HCT116 (cell line): ENCODE measurements around the gene CDHR3.

ENCODE experiments used
- CTCF ChIP-seq, 3 experiments: fragments of 200-600 bp in 1 of 3; sonication (generic) in 1 of 3; IDR thresholded peaks in 2 of 3; conservative IDR thresholded peaks in 1 of 3; 2 replicates each; pipeline ENCODE4 v1.5.1; 2012 to 2017; ENCODE audit warnings: low read depth in 2 of 3, low read length in 2 of 3, antibody characterized with exemption in 1 of 3, borderline replicate concordance in 1 of 3, control low read depth in 1 of 3, mild to moderate bottlenecking in 1 of 3, mixed read lengths in 1 of 3, mixed run types in 1 of 3, moderate library complexity in 1 of 3; ENCODE audit not compliant: insufficient read depth in 1 of 3
- ZNF274 ChIP-seq: fragments of 200-500 bp; sonication (Bioruptor generic); IDR thresholded peaks from 2 replicates; pipeline ENCODE4 v1.6.1; 2014; ENCODE audit warnings: mild to moderate bottlenecking, low read depth, low read length, inconsistent platforms

GRCh38 chr7:106012184-106012583 is 49.1 kb downstream of the CDHR3 start:
- TF ChIP-seq ZNF274 = no peak
- no peak for TF ChIP-seq CTCF (IDR thresholded peaks at IDR 0.05 in 2 of 3, conservative IDR thresholded peaks at IDR 0.05 in 1 of 3; ENCODE audit: borderline replicate concordance in 1 of 3, insufficient read depth in 1 of 3, low read depth in 2 of 3, low read length in 2 of 3)
